Measurements from ENCODE around the gene SUSD2. TPM values are rescaled to one million over a fixed set of nuclear protein-coding genes. Genes with fewer than 3 reads are reported as not detected.

SUSD2 gene
- total RNA-seq, 1 donor: 0.72 TPM

GRCh38 chr22:24214467-24215285 lies 33.4 kb downstream of the SUSD2 start:
- Histone ChIP-seq H3K27ac (ENCODE audit: low read depth, low read length) (no peak overlapping the region), H3K4me2 (ENCODE audit: insufficient read depth, low read length) (no peak overlapping the region), H4K20me1 (ENCODE audit: insufficient read depth, low read length) (no peaks in the 10 kb centered on the region), H3K9me3 (ENCODE audit: low read depth, low read length) (no peaks in the 10 kb centered on the region), H2AFZ (ENCODE audit: low read length) (no peak overlapping the region), H3K79me2 (ENCODE audit: insufficient read depth, low read length) (no peaks in the 10 kb centered on the region), H3K4me3 (ENCODE audit: insufficient read depth, low read length) (no peak overlapping the region), H3K36me3 (ENCODE audit: insufficient read depth, low read length) (peaks cover 9% of the 10 kb centered on the region), H3K27me3 (ENCODE audit: insufficient read depth, low read length) (no peaks in the 10 kb centered on the region), H3K4me1 (ENCODE audit: insufficient read depth, low read length) (peaks cover 6% of the 10 kb centered on the region)
- no peak for TF ChIP-seq CTCF (IDR thresholded peaks at IDR 0.05; ENCODE audit: extremely low read depth, low read depth, low read length)
- DNase-seq (ENCODE audit: insufficient read length, low spot score, missing footprints): peak; percentile 38

GRCh38 chr22:24216541-24217209 lies 35.4 kb downstream of the SUSD2 start:
- no peaks in the 10 kb centered on the region for H3K9me3 ChIP-seq (ENCODE audit: low read depth, low read length)
- TF ChIP-seq CTCF (IDR thresholded peaks at IDR 0.05; ENCODE audit: extremely low read depth, low read depth, low read length): no peak
- no peak overlapping the region for H3K4me3 ChIP-seq (ENCODE audit: insufficient read depth, low read length)
- H4K20me1 ChIP-seq (ENCODE audit: insufficient read depth, low read length): no peaks in the 10 kb centered on the region
- DNase-seq (ENCODE audit: insufficient read length, low spot score, missing footprints): no peak
- H2AFZ ChIP-seq (ENCODE audit: low read length): no peak overlapping the region
- H3K4me2 ChIP-seq (ENCODE audit: insufficient read depth, low read length): no peak overlapping the region
- H3K36me3 ChIP-seq (ENCODE audit: insufficient read depth, low read length): peaks cover 17% of the 10 kb centered on the region
- no peak overlapping the region for H3K27ac ChIP-seq (ENCODE audit: low read depth, low read length)
- H3K4me1 ChIP-seq (ENCODE audit: insufficient read depth, low read length): no peaks in the 10 kb centered on the region
- H3K27me3 ChIP-seq (ENCODE audit: insufficient read depth, low read length): no peaks in the 10 kb centered on the region
- H3K79me2 ChIP-seq (ENCODE audit: insufficient read depth, low read length): no peaks in the 10 kb centered on the region

DNA sequence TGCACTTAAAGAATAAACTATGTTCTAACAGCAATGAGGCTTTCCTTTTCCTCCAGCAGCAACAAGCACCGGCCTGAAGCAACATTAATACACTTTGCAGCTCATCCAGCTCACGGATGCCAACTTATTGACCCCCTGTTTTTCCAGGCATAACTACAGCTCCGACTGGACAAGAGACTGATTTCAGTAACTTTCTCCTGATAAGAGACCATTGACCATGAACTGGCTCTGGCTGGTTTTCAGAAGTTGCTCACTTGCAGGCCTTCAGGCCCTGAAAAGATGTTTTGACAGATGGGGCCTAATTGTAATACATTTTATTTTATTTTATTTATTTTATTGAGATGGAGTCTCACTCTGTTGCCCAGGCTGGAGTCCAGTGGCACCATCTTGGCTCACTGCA lies 36.1 kb downstream of the SUSD2 start:
- H3K27ac ChIP-seq (ENCODE audit: low read depth, low read length): no peak overlapping the region
- H3K27me3 ChIP-seq (ENCODE audit: insufficient read depth, low read length): no peaks in the 10 kb centered on the region
- H3K4me1 ChIP-seq (ENCODE audit: insufficient read depth, low read length): no peaks in the 10 kb centered on the region
- TF ChIP-seq CTCF (IDR thresholded peaks at IDR 0.05; ENCODE audit: extremely low read depth, low read depth, low read length): no peak
- H2AFZ ChIP-seq (ENCODE audit: low read length): no peak overlapping the region
- H4K20me1 ChIP-seq (ENCODE audit: insufficient read depth, low read length): no peaks in the 10 kb centered on the region
- H3K79me2 ChIP-seq (ENCODE audit: insufficient read depth, low read length): no peaks in the 10 kb centered on the region
- no peak overlapping the region for H3K4me2 ChIP-seq (ENCODE audit: insufficient read depth, low read length)
- no peaks in the 10 kb centered on the region for H3K9me3 ChIP-seq (ENCODE audit: low read depth, low read length)
- H3K4me3 ChIP-seq (ENCODE audit: insufficient read depth, low read length): no peak overlapping the region
- DNase-seq (ENCODE audit: insufficient read length, low spot score, missing footprints): no peak
- H3K36me3 ChIP-seq (ENCODE audit: insufficient read depth, low read length): peaks cover 17% of the 10 kb centered on the region

- no peak overlapping the region for H3K27ac ChIP-seq (ENCODE audit: low read depth, low read length)
- peaks cover 2% of the 10 kb centered on the region for H3K9me3 ChIP-seq (ENCODE audit: low read depth, low read length)
- no peak overlapping the region for H3K4me3 ChIP-seq (ENCODE audit: insufficient read depth, low read length)
- DNase-seq (ENCODE audit: insufficient read length, low spot score, missing footprints): peak; percentile 26
- H4K20me1 ChIP-seq (ENCODE audit: insufficient read depth, low read length): no peaks in the 10 kb centered on the region
- no peak overlapping the region for H3K4me2 ChIP-seq (ENCODE audit: insufficient read depth, low read length)
- TF ChIP-seq CTCF (IDR thresholded peaks at IDR 0.05; ENCODE audit: extremely low read depth, low read depth, low read length): no peak
- H3K4me1 ChIP-seq (ENCODE audit: insufficient read depth, low read length): no peaks in the 10 kb centered on the region
- H3K79me2 ChIP-seq (ENCODE audit: insufficient read depth, low read length): no peaks in the 10 kb centered on the region
- no peak overlapping the region for H2AFZ ChIP-seq (ENCODE audit: low read length)
- no peaks in the 10 kb centered on the region for H3K27me3 ChIP-seq (ENCODE audit: insufficient read depth, low read length)
- peaks cover 25% of the 10 kb centered on the region for H3K36me3 ChIP-seq (ENCODE audit: insufficient read depth, low read length)
Observed at GRCh38 chr22:24219750-24220149, 38.5 kb downstream of the SUSD2 start.

Measured in osteoblast (primary cell).